Calu3 (cell line): ENCODE results near the gene CCDC14. TPM values are rescaled to one million over a fixed set of nuclear protein-coding genes. Genes with fewer than 3 reads are reported as not detected.

Experiments
- BruUV-seq: library from RNA; stranded (reverse); fragments of 400-500 nt; replicated peaks from 2 replicates; lab custom pipeline; 2021; lab: Mats Ljungman, UMichigan
- CTCF ChIA-PET: fragments of 300-600 bp; sonication (Branson Sonifier 250); formaldehyde crosslinking; loops from one replicate; lab custom pipeline; 2022; ENCODE audit warnings: antibody characterized with exemption; lab: Charles Lee
- DNase-seq: peaks from one replicate; pipeline ENCODE4 v3.0.0; 2022
- H3K27ac Mint-ChIP-seq: one replicate; pipeline ENCODE4 v1.8.0; 2022; ENCODE audit warnings: mixed read lengths; ENCODE audit not compliant: unreplicated experiment
- H3K27me3 Mint-ChIP-seq: one replicate; pipeline ENCODE4 v1.8.0; 2022; ENCODE audit warnings: mixed read lengths; ENCODE audit not compliant: unreplicated experiment
- H3K36me3 Mint-ChIP-seq: one replicate; pipeline ENCODE4 v1.8.0; 2022; ENCODE audit warnings: mild to moderate bottlenecking, moderate library complexity, mixed read lengths; ENCODE audit not compliant: insufficient read depth, unreplicated experiment
- H3K4me1 Mint-ChIP-seq: one replicate; pipeline ENCODE4 v1.8.0; 2022; ENCODE audit warnings: mild to moderate bottlenecking, low read depth, mixed read lengths; ENCODE audit not compliant: unreplicated experiment
- H3K4me3 Mint-ChIP-seq: one replicate; pipeline ENCODE4 v1.8.0; 2022; ENCODE audit warnings: mild to moderate bottlenecking, low read depth, moderate library complexity, mixed read lengths; ENCODE audit not compliant: unreplicated experiment
- H3K9me3 Mint-ChIP-seq: one replicate; pipeline ENCODE4 v1.8.0; 2022; ENCODE audit warnings: low read depth, mixed read lengths; ENCODE audit not compliant: unreplicated experiment
- intact Hi-C: fragments of 100-400 bp; cut with micrococcal nuclease; formaldehyde crosslinking; loops from one replicate; pipeline ENCODE4 v1.10.0; 2022; ENCODE audit not compliant: unreplicated experiment
- total RNA-seq: library from RNA; stranded (reverse); gene quantifications from 2 replicates; pipeline ENCODE4 v1.2.3, GENCODE V29; 2022
- TF ChIP-seq, protein P1 (sequence below): fragments of 200-600 bp; IDR thresholded peaks from one replicate; pipeline ENCODE4 v1.8.0; 2022; ENCODE audit warnings: antibody characterized with exemption; ENCODE audit not compliant: unreplicated experiment

CCDC14 gene
- total RNA-seq, 1 experiment from 2014 or later, result 60.6 TPM

DNA sequence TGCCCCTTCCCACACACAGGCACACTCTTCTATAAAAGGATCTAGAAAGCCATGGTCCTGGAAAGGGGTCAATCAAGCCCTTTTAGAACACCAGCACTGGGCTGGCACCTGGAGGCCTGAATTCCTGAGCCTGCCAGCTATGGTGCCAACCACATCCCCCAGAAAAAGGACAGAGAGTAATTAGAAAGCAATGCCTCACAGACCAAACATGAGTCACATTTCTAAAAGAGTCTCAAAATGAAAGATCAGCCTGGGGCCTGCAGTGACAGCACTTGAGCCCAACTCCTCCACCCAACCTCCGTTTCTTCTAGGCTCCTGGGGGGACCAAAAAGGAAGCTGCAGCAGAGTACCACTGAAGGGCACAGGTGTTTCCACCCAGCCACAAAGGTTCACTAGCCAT, 91.0 kb downstream of the CCDC14 start:
- no peaks in the 10 kb centered on the region for H3K27me3 Mint-ChIP-seq
- CTCF ChIA-PET, result no interaction called here
- no peaks in the 10 kb centered on the region for H3K36me3 Mint-ChIP-seq
- H3K9me3 Mint-ChIP-seq, result peaks cover 6% of the 10 kb centered on the region
- no peak overlapping the region for H3K4me3 Mint-ChIP-seq
- no peak for DNase-seq
- BruUV-seq, result no TSS peak
- TF ChIP-seq, protein P1, sequence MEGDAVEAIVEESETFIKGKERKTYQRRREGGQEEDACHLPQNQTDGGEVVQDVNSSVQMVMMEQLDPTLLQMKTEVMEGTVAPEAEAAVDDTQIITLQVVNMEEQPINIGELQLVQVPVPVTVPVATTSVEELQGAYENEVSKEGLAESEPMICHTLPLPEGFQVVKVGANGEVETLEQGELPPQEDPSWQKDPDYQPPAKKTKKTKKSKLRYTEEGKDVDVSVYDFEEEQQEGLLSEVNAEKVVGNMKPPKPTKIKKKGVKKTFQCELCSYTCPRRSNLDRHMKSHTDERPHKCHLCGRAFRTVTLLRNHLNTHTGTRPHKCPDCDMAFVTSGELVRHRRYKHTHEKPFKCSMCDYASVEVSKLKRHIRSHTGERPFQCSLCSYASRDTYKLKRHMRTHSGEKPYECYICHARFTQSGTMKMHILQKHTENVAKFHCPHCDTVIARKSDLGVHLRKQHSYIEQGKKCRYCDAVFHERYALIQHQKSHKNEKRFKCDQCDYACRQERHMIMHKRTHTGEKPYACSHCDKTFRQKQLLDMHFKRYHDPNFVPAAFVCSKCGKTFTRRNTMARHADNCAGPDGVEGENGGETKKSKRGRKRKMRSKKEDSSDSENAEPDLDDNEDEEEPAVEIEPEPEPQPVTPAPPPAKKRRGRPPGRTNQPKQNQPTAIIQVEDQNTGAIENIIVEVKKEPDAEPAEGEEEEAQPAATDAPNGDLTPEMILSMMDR, result no peak
- H3K4me1 Mint-ChIP-seq, result no peaks in the 10 kb centered on the region
- intact Hi-C loops, result no loop called here
- H3K27ac Mint-ChIP-seq, result no peak overlapping the region

DNA sequence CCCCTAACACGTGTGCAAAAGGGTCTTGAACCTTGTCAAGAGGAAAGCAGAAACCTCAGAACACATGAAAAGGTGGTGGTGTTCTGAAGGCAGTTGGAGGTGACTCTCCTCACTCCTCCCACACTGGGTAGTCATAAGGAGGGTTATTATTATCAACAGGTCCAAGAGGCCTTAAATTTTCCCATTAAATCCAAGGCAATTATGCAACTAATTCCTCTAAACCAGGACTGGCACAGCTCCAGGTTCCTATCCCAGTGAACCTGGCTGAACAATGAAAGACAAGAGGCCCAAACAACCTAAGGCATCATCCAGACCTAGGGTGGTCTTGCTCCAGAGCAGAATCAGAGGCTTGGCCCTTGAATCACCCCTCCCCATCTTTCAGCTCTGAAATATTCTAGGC, 91.9 kb downstream of the CCDC14 start:
- intact Hi-C loops, result no loop called here
- Mint-ChIP-seq H3K9me3 (peaks cover 6% of the 10 kb centered on the region), H3K4me1 (no peaks in the 10 kb centered on the region), H3K4me3 (no peak overlapping the region), H3K27ac (no peak overlapping the region), H3K36me3 (no peaks in the 10 kb centered on the region), H3K27me3 (no peaks in the 10 kb centered on the region)
- CTCF ChIA-PET, result no interaction called here
- DNase-seq, result no peak
- TF ChIP-seq, protein P1, result no peak
- no TSS peak for BruUV-seq

DNA sequence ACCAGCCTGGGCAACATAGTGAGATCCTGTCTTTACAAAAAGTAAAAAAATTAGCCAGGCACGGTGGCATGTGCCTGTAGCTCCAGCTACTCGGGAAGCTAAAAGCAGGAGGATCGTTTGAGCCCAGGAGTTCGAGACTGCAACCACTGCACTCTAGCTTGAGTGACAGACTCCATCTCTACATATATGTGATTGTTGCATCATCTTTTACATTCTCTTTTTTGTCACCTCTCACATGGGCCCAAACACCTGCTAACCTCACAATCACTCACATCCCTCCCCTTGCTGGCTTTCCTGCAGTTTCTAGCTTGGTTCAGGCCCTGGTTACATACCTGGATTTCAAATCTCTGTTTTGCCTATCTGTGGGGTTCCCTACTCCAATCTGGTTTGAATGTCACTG, 96.3 kb downstream of the CCDC14 start:
- TF ChIP-seq, protein P1, result no peak
- H3K27ac Mint-ChIP-seq, result no peak overlapping the region
- H3K4me3 Mint-ChIP-seq, result no peak overlapping the region
- H3K36me3 Mint-ChIP-seq, result no peaks in the 10 kb centered on the region
- no peaks in the 10 kb centered on the region for H3K27me3 Mint-ChIP-seq
- peaks cover 3% of the 10 kb centered on the region for H3K9me3 Mint-ChIP-seq
- CTCF ChIA-PET, result no interaction called here
- BruUV-seq, result no TSS peak
- intact Hi-C loops, result no loop called here
- DNase-seq, result no peak
- H3K4me1 Mint-ChIP-seq, result no peaks in the 10 kb centered on the region

Other genes with a start within 250 kb of the CCDC14 start
- 8.0 and 10.7 TPM in 2 replicates for gene MYLK, start 76.9 kb downstream of the CCDC14 start, total RNA-seq
- gene ROPN1, start 30.9 kb upstream of the CCDC14 start, total RNA-seq, result not detected in 2 replicates
- 5.0 and 7.4 TPM in 2 replicates for gene KALRN, start 72.1 kb upstream of the CCDC14 start, total RNA-seq